ENCODE results near the gene NPY.

GRCh38 chr7:24255139-24255538, 28.9 kb upstream of the NPY start:
- TF ChIP-seq TAF1 (IDR thresholded peaks at IDR 0.05; ENCODE audit: borderline replicate concordance, low read depth, low read length) (no peak), FOXM1 (IDR thresholded peaks at IDR 0.05; ENCODE audit: low read depth, low read length) (no peak), EP300 (IDR thresholded peaks at IDR 0.05; ENCODE audit: borderline replicate concordance in 1 of 2, control insufficient read depth in 1 of 2, low read depth in 2 of 2, low read length in 2 of 2) (no peak), CREM (IDR thresholded peaks at IDR 0.05; ENCODE audit: low read depth) (no peak)

All from GM12878 (cell line).